Activated T-cell treated with anti-CD3 and anti-CD28 coated beads for 24 hours (primary cell): ENCODE measurements around the gene SLC12A7.
"Not testable (repeated sequence)": the region's sequence is repeated elsewhere in the genome, so short reads cannot be mapped to it uniquely, and the experiment has no call there.

Source experiments
- DNase-seq: peaks from one replicate; pipeline ENCODE4 v3.0.0-alpha.2; 2020; ENCODE audit warnings: low read depth

The SLC12A7 gene

DNA sequence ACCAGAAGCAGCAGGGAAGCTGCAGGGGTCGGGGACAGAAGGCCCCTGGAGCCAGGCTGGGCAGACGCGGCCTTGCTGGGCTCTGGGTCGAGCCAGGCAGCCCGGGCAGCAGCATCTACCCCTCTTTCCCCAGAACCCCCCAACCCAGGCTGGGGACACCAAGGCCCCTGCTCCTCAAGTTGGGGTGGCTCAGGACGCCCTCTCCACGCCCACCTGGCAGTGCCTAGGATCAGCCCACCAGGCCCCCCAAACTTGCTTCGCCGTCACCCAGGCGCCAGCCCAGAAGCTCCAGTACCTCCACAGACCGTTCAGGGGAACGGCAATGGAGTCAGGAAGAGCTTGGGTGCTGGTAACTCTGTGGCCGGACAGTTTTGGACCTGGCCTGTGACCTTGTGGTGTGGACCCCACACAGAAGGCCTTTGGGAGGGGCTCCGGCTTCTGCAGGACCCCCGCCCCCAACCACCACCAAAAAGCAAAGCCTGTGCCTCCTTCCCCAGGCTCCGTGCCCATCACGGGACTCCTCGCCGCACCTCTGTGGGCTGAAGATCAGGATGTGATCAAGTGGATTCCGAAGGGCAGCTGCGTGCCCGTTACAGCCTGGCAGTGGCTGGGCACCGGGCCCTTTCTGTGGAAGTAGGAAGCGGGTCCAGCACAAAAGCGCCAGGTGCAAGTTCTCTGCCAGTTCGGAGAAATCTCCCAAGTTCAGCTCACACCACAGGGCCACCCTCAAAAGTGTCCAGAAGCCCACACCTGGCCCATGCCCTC, 2.1 kb downstream of the SLC12A7 start:
- DNase-seq: no peak

DNA sequence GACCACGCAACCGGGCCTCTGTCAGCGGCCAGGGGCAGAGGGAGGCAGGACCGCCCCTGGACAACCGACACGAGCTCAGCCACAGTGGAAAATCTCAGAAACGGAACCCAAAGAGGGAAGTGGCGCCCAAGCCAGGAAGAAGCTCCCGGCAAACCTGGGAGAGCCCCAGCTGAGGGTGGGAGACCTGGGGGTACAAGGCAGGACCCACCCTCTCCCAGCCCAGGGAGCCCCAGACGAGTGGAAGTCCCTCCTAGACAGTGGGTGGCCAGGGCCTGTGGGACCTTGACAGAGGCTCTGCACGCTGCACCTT, 3.0 kb downstream of the SLC12A7 start:
- no peak for DNase-seq

- DNase-seq: no peak
Measured at GRCh38 chr5:1108023-1108864, 3.6 kb downstream of the SLC12A7 start.

DNA sequence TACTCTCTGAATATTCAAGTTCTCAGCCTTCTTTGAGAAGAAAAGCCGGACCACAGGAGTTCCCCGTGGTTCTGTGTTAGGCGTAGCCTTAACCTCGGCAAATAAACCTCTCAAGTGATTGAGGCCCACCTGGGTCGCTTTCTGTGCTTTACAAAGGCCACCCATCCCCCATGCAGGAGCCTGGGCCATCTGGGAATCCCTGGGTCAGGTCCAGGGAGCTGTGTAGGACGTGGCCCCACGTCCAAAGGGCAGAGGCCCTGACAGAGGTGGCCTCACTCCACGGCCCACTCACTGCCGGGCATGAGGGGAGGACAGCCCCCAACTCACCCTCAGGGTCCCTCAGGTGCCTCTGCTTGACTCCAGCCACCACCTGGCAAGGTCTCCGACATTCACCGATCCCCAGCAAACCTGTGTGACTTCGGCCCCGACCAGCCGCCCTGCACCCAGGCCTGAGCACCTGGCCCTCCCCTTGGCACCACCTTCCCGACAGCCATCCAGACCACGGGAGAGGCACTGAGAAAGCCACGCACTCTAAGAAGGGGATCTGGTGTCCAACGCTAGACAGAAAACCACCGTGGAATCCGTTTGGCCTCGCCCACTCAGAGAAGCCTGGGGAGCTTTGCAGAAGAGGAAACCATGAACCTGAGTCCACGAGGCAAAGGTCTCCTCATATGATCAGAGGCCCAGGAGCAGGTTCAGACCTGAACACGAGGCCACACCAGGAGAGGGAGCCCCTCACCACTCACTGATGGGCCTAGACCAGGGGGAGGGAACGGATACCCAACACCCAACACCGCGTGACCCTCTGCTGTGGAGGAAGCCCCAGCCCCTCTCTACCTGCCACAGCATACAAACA, 4.5 kb downstream of the SLC12A7 start:
- no peak for DNase-seq

DNA sequence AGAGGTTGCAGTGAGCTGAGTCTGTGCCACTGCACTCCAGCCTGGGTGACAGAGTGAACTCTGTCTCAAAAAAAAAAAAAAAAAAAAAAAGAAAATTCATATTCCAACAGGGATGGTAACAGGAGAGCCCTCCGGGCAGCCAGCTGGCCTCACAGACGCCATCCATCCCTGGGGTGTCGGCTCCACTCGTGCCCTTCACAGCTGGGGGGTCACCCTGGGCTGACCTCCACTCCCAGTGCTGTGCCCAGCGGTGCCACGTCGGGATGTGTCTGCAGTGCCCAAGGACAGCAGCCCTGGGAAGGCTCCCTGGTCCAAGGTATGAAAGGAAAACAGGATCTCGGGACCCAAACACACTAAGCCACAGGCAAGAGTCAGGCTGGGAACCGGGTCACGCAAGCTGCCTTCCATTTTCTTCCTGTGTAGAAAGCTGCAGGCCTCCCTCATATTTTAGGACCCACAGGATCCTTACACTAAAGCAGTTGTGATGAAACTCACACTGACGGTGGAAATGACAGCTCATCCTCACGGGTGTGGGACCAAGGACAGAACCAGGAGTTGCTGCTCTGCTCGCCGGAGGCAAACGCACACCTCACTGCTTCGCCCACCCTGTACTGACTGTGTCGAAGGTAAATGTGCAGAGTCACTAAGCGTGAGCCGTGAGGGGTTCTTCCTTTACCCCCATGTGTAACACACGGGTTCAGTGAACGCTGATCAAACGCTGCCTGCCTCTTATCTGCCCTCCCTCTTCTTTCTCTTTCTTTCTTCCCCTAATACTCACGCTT, 5.3 kb downstream of the SLC12A7 start:
- no peak for DNase-seq

GRCh38 chr5:1105350-1106265, 6.3 kb downstream of the SLC12A7 start:
- DNase-seq: peak; percentile 29

DNA sequence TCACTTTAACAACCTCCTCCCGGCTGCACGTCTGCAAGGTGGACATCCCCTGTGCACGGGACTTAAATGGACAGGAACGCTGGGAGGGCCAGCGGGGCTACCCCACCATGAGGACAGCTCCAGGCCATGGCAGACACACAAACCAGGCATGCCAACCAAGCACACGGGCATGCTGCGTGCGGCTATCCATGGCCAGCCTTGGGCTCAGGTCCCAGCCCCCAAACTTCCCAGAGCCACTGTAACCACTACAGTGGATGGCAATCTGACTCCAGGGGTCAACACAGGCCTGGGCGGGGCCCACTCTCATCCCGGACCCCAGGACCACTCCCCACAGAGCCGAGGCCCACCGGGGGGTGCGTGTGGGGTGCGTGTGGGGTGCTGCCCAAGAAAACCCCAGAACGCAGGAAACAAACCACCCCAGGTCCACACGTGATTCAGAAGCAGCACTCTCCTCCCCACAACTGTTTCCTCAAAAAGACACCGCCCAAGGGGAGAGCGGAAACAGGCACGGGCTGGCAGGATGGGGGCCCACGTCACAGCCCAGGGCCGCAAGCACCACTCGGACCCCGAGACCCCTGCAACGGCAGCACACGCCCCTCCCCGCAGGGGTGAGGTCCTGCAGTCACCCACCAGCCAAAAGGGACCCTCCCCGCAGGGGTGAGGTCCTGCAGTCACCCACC, 7.4 kb downstream of the SLC12A7 start:
- no peak for DNase-seq

GRCh38 chr5:1103505-1104326, 8.1 kb downstream of the SLC12A7 start:
- DNase-seq: no peak

DNA sequence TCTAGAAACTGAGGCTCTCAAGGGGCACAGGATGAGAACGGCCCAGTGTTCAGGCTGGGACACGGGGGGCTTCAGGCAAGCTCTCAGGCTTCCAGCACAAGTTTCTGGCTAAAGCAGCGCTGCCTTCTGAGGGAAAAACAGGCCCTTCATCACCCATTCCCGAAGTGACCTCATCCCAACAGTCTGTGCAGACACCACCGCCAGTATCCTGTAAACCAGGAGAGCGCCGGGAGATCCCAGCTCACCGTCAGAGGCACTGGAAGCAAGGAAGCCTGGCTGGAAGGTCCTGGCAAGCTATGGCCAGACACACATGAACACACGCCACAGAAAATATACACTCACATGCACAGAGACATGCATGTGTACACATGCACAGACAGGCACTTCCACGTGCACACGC, 8.8 kb downstream of the SLC12A7 start:
- DNase-seq: no peak

GRCh38 chr5:1101961-1102713, 9.7 kb downstream of the SLC12A7 start:
- DNase-seq: no peak

DNA sequence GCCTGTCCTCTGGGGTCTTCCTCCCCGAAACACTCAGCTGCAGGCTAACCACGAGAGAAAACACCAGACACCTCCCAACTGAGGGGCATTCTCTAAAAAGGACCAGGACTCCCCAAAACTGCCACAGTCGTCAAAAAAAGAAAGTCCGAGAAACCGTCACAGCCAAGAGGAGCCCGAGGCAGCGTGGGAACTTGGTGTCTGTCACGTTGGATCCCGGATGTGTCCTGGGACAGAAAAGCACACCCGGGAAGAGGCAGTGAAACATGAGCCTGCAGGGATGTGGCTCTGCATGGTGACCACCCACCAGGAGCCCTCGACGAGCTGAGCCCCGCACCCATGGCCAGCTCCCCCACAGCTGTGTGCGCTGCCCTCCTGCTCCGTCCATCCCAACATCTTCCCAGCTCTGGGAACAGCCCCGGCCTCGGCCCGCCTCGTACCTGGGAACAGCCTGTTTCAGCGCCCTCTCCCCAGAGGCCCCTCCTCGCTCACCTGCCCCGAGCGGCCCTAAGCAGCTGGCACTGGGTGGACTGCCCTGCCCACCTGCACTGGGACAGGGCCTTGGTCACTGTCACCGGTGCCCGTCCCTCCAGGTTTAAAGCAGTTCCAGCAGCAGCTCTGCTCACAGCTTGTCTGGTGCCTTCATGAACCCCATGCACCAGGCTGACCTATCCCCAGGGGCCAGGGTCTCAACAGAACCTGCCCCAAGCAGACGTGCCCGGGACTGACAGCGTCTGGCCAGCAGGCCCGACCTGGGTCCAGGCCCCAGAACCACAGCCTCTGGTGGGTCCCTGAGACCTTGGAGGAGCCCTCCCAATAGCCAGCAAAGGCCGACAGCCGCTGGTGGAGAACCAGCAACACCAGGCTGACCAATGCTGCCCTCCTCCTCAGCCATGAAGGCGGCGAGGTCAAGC, 10.9 kb downstream of the SLC12A7 start:
- no peak for DNase-seq

GRCh38 chr5:1099926-1100663, 11.8 kb downstream of the SLC12A7 start:
- no peak for DNase-seq

GRCh38 chr5:1098986-1099597, 12.8 kb downstream of the SLC12A7 start:
- no peak for DNase-seq

- not testable (repeated sequence) for DNase-seq
Measured at GRCh38 chr5:1097988-1098385, 13.9 kb downstream of the SLC12A7 start.

DNA sequence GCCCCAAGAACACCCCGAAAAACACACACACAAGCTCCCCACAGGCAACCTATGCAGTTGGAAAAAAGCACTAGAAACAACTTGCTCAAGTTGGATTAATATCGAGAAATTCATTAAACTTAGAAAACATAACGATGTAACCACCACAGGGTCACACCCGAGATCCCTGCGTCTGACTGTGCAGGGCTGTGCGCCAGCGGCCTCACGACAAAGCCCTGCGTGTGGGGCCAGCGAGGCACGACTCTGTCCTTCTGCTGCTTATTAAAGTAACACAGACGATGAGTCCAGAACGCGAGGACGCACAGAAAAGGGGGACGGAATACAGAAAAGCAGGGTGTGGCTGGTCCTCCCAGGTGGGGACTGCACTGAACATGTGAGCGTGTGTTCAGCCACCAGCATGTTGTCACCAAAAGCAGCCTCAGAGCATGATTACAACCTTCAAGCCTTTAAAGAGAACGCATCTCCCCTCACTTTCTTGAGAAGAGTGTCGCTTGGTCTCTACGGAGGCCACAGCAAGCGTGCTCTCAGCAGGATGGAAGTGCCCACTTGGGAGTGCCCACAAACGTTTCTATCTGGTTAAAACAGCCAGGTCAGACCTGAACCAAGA, 14.4 kb downstream of the SLC12A7 start:
- no peak for DNase-seq

- DNase-seq: no peak
Measured at GRCh38 chr5:1096838-1097237, 15.0 kb downstream of the SLC12A7 start.
